Naive B cell (primary cell): Measurements from ENCODE around the gene FARS2. TPM values are rescaled to one million over a fixed set of nuclear protein-coding genes. Genes with fewer than 3 reads are reported as not detected.

ENCODE experiments used
- ATAC-seq, 2 donors: fragments of 150-1000 bp; cut with Tn5 transposase; 2 replicates each; pipeline ENCODE4 v1.10.0; 2021; ENCODE audit warnings: low read depth in 2 of 2, mild to moderate bottlenecking in 2 of 2, moderate library complexity in 2 of 2
- DNase-seq: peaks from one replicate; pipeline ENCODE4 v3.0.0; 2022
- H3K27ac Mint-ChIP-seq, 6 donors: one replicate each; pipeline ENCODE4 v1.8.0; 2020 to 2022; ENCODE audit warnings: mild to moderate bottlenecking in 6 of 6, mixed read lengths in 6 of 6, moderate library complexity in 5 of 6, inconsistent platforms in 2 of 6
- H3K27me3 Mint-ChIP-seq, 3 donors: one replicate each; pipeline ENCODE4 v1.8.0; 2021 to 2022; ENCODE audit warnings: mixed read lengths in 3 of 3, mild to moderate bottlenecking in 1 of 3
- H3K36me3 Mint-ChIP-seq, 2 donors: one replicate each; pipeline ENCODE4 v1.8.0; 2020 to 2022; ENCODE audit warnings: mixed read lengths in 2 of 2, inconsistent platforms in 1 of 2, mild to moderate bottlenecking in 1 of 2
- H3K4me1 Mint-ChIP-seq, 3 donors: one replicate each; pipeline ENCODE4 v1.8.0; 2020 to 2022; ENCODE audit warnings: mixed read lengths in 3 of 3, inconsistent platforms in 1 of 3, mild to moderate bottlenecking in 1 of 3, moderate library complexity in 1 of 3
- H3K4me3 Mint-ChIP-seq, 8 donors: one replicate each; pipeline ENCODE4 v1.8.0; 2020 to 2022; ENCODE audit warnings: mild to moderate bottlenecking in 8 of 8, mixed read lengths in 8 of 8, moderate library complexity in 8 of 8, inconsistent platforms in 2 of 8
- H3K9me3 Mint-ChIP-seq, 7 donors: one replicate each; pipeline ENCODE4 v1.8.0; 2020 to 2022; ENCODE audit warnings: mixed read lengths in 7 of 7, mild to moderate bottlenecking in 5 of 7, inconsistent platforms in 2 of 7, moderate library complexity in 1 of 7
- polyA plus RNA-seq, 6 donors: library from polyadenylated mRNA; unstranded; fragments of 300-500 nt; fragmentation: Illumina TruSeq; gene quantifications; one replicate each; pipeline ENCODE4 v1.2.3, GENCODE V29; 2021; ENCODE audit warnings: low read depth in 6 of 6

The FARS2 gene
- polyA plus RNA-seq, 6 donors from 2014 or later: 25.7 to 35.9 (median 27.6) TPM

DNA sequence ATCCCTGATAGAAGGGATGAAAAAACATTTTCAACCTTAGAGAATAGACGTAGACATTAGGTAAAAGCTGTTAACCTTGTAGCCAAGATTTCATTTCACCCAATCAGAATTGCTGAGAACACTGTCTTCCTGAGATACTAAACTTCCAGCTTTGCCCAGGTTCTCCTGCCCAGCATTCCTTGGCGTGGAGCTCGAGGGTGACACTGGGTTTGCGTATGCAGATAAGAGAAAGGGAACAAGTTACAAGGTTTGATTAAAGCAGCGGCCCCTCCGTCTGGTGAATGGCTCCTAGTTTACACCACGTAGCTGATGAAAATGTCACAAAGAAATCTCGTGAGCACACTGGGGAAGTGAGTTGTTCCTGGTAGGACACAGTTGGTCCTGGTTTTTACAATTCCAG is 247.8 kb downstream of the FARS2 start:
- Mint-ChIP-seq H3K4me3 (peak overlapping the region in 1 of 8 donors; percentile 3), H3K27ac (no peak overlapping the region), H3K9me3 (no peaks in the 10 kb centered on the region), H3K4me1 (peaks cover 35 to 42% (median 37%) of the 10 kb centered on the region in 3 donors), H3K27me3 (no peaks in the 10 kb centered on the region), H3K36me3 (peaks cover 0 to 5% of the 10 kb centered on the region in 2 donors)
- DNase-seq: no peak
- ATAC-seq: no peak

- Mint-ChIP-seq H3K4me3 (peak overlapping the region in 1 of 8 donors; percentile 47), H3K9me3 (no peaks in the 10 kb centered on the region), H3K4me1 (peaks cover 34 to 39% (median 37%) of the 10 kb centered on the region in 3 donors), H3K27ac (peak overlapping the region in 2 of 6 donors; percentile 22 to 60), H3K27me3 (no peaks in the 10 kb centered on the region), H3K36me3 (peaks cover 0 to 5% of the 10 kb centered on the region in 2 donors)
- DNase-seq (no peak), ATAC-seq (no peak)
Observed at GRCh38 chr6:5510331-5511133, 249.2 kb downstream of the FARS2 start.

DNA sequence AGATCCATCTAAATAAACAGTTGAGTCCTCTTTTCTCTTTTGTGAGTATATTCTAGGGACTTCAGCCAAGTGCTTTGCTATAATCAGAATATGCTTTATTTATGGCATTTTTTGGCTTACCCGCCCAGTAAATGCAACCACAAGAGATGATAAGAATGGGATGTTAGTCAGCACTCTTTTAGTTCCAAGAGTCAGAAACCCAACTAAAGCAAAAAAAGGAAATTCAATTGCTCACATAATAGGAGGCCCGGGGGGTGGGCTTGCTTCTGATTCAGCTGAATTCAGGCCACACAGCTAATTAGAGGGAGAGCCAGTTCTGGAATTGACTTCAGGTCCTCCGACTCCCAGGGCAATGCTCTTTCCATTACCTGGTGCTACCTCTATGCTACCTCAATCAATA is 250.6 kb downstream of the FARS2 start:
- Mint-ChIP-seq H3K27ac (no peak overlapping the region), H3K36me3 (peaks cover 0 to 5% of the 10 kb centered on the region in 2 donors), H3K9me3 (no peaks in the 10 kb centered on the region), H3K27me3 (no peaks in the 10 kb centered on the region), H3K4me3 (no peak overlapping the region), H3K4me1 (peaks cover 21 to 25% (median 25%) of the 10 kb centered on the region in 3 donors)
- ATAC-seq (no peak), DNase-seq (no peak)

DNA sequence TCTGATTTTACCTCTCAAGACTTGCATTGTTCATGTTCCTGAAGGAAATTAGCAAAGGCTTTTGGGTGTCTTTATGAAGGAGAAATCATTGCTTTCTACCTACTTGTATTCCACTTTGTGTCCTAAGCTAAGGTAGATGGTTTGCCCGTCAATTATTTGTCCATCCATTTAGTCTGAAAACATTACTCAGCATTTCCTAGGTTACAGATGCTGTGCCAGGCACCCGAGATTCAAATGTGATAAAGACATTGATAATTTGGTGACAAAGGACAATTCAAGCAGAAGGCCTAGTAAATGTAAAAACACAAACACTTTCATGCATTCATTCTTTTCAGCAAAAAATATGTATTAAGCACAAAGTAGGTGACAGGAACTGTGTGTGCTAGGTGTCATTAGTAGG is 251.1 kb downstream of the FARS2 start:
- H3K9me3 Mint-ChIP-seq: no peaks in the 10 kb centered on the region
- DNase-seq: no peak
- H3K27ac Mint-ChIP-seq: no peak overlapping the region
- peaks cover 17 to 21% (median 20%) of the 10 kb centered on the region in 3 donors for H3K4me1 Mint-ChIP-seq
- no peaks in the 10 kb centered on the region for H3K27me3 Mint-ChIP-seq
- no peak for ATAC-seq
- H3K4me3 Mint-ChIP-seq: no peak overlapping the region
- peaks cover 0 to 5% of the 10 kb centered on the region in 2 donors for H3K36me3 Mint-ChIP-seq

- ATAC-seq (no peak), DNase-seq (no peak)
- peaks cover 0 to 2% (median 0%) of the 10 kb centered on the region in 7 donors for H3K9me3 Mint-ChIP-seq
- H3K27me3 Mint-ChIP-seq: no peaks in the 10 kb centered on the region
- peak overlapping the region in 1 of 8 donors; percentile 70 for H3K4me3 Mint-ChIP-seq
- H3K4me1 Mint-ChIP-seq: peaks cover 15 to 19% (median 19%) of the 10 kb centered on the region in 3 donors
- no peak overlapping the region for H3K27ac Mint-ChIP-seq
- peaks cover 0 to 5% of the 10 kb centered on the region in 2 donors for H3K36me3 Mint-ChIP-seq
Observed at GRCh38 chr6:5513408-5513807, 252.1 kb downstream of the FARS2 start.

DNA sequence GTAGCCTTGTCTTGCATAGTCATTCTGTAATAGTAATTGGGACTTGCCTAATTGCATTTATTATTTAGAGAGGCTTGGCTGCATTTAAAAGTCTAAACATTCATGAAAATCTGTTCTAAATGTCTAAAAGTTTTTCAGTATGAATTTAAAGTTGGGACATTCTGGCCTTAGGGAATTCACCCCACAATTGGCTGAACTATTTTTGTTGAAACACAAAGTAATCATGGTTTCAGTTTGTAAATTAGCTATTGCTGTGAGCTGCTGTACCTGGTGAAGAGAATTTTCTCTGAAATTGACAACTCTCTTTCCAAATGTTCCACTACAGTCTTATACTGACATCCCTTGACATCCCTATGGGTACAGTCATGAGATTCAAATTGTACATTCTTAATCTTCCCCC is 253.0 kb downstream of the FARS2 start:
- no peak for ATAC-seq
- H3K4me1 Mint-ChIP-seq: peaks cover 15 to 19% (median 19%) of the 10 kb centered on the region in 3 donors

GRCh38 chr6:5515200-5515599 is 253.9 kb downstream of the FARS2 start:
- no peak overlapping the region for H3K4me3 Mint-ChIP-seq
- DNase-seq (no peak), ATAC-seq (no peak)
- no peaks in the 10 kb centered on the region for H3K27me3 Mint-ChIP-seq
- peaks cover 16 to 21% (median 18%) of the 10 kb centered on the region in 3 donors for H3K4me1 Mint-ChIP-seq
- H3K27ac Mint-ChIP-seq: no peak overlapping the region
- H3K36me3 Mint-ChIP-seq: peaks cover 0 to 5% of the 10 kb centered on the region in 2 donors
- H3K9me3 Mint-ChIP-seq: peaks cover 0 to 2% (median 0%) of the 10 kb centered on the region in 7 donors

More for the DNA sequence above, 253.0 kb downstream of the FARS2 start:
- H3K36me3 Mint-ChIP-seq: peaks cover 0 to 5% of the 10 kb centered on the region in 2 donors
- H3K27me3 Mint-ChIP-seq: no peaks in the 10 kb centered on the region
- peaks cover 0 to 2% (median 0%) of the 10 kb centered on the region in 7 donors for H3K9me3 Mint-ChIP-seq
- no peak for DNase-seq
- no peak overlapping the region for H3K27ac Mint-ChIP-seq
- H3K4me3 Mint-ChIP-seq: no peak overlapping the region

- peaks cover 16 to 21% (median 18%) of the 10 kb centered on the region in 3 donors for H3K4me1 Mint-ChIP-seq
- peaks cover 0 to under 1% of the 10 kb centered on the region in 2 donors for H3K36me3 Mint-ChIP-seq
- H3K27ac Mint-ChIP-seq: peak overlapping the region in 1 of 6 donors; percentile 65
- no peaks in the 10 kb centered on the region for H3K27me3 Mint-ChIP-seq
- peaks cover 0 to 2% (median 0%) of the 10 kb centered on the region in 7 donors for H3K9me3 Mint-ChIP-seq
- H3K4me3 Mint-ChIP-seq: no peak overlapping the region
- ATAC-seq (no peak), DNase-seq (no peak)
Observed at GRCh38 chr6:5516036-5516435, 254.7 kb downstream of the FARS2 start.

DNA sequence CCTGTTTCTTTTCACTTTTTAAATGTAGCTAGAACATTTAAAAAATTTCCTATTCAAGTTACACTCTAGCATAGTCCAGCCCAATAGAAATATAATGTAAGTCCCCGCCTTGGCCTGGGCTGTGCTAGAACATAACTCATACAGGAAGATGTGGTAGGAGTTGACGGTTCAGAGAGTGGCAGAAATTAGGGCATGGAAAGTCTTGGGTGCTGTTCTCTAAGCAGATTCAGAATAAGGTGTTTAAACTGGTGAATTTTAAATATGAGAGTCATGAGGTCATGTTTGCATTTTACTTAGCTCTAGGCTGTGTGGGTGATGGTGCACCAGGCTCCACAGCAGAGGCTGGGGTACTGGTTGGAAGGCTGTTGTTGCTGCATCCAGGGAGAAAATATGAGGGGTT is 256.5 kb downstream of the FARS2 start:
- H3K27me3 Mint-ChIP-seq: no peaks in the 10 kb centered on the region
- no peaks in the 10 kb centered on the region for H3K36me3 Mint-ChIP-seq
- peaks cover 0 to 2% (median 0%) of the 10 kb centered on the region in 7 donors for H3K9me3 Mint-ChIP-seq
- peak overlapping the region in 3 of 6 donors; percentile 8 to 61 (median 17) for H3K27ac Mint-ChIP-seq
- peaks cover 16 to 18% (median 17%) of the 10 kb centered on the region in 3 donors for H3K4me1 Mint-ChIP-seq
- ATAC-seq: no peak
- DNase-seq: no peak
- no peak overlapping the region for H3K4me3 Mint-ChIP-seq

GRCh38 chr6:5518936-5519491 is 257.7 kb downstream of the FARS2 start:
- ATAC-seq: peak in 1 of 2 donors; percentile 27
- no peaks in the 10 kb centered on the region for H3K36me3 Mint-ChIP-seq
- H3K4me3 Mint-ChIP-seq: no peak overlapping the region
- DNase-seq: no peak
- no peaks in the 10 kb centered on the region for H3K27me3 Mint-ChIP-seq
- H3K4me1 Mint-ChIP-seq: peaks cover 15 to 16% (median 16%) of the 10 kb centered on the region in 3 donors
- H3K27ac Mint-ChIP-seq: no peak overlapping the region
- peaks cover 0 to 2% (median 0%) of the 10 kb centered on the region in 7 donors for H3K9me3 Mint-ChIP-seq

DNA sequence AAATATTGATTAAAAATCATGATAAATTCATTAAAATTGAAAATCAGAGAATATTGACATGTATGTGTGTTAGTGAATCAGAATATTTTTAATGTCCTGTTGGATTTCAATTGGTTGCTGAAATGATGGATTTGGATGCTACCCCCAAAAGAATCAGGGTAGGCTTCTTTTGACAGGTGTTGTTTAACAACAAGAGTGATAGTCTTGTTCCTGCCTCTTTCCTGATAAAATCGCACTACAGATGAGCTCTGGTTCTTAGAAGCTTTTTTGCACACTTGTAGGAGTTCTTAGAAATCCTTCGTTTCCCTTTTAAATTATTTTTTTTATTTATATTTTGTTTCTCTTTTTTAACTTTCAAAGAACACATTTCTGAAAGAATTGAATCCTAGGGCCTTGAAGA is 259.5 kb downstream of the FARS2 start:
- H3K4me1 Mint-ChIP-seq: peaks cover 20 to 22% (median 21%) of the 10 kb centered on the region in 3 donors
- peaks cover 0 to 2% (median 0%) of the 10 kb centered on the region in 7 donors for H3K9me3 Mint-ChIP-seq
- H3K36me3 Mint-ChIP-seq: no peaks in the 10 kb centered on the region
- no peaks in the 10 kb centered on the region for H3K27me3 Mint-ChIP-seq
- no peak for ATAC-seq
- DNase-seq: no peak
- no peak overlapping the region for H3K4me3 Mint-ChIP-seq
- H3K27ac Mint-ChIP-seq: no peak overlapping the region

GRCh38 chr6:5521322-5521721 is 260.0 kb downstream of the FARS2 start:
- DNase-seq (no peak), ATAC-seq (no peak)
- Mint-ChIP-seq H3K27ac (no peak overlapping the region), H3K36me3 (no peaks in the 10 kb centered on the region), H3K4me3 (no peak overlapping the region), H3K27me3 (no peaks in the 10 kb centered on the region), H3K9me3 (peaks cover 0 to 2% (median 0%) of the 10 kb centered on the region in 7 donors), H3K4me1 (peaks cover 20 to 23% (median 22%) of the 10 kb centered on the region in 3 donors)

GRCh38 chr6:5522147-5522546 is 260.8 kb downstream of the FARS2 start:
- Mint-ChIP-seq H3K9me3 (peaks cover 0 to 2% (median 0%) of the 10 kb centered on the region in 7 donors), H3K36me3 (no peaks in the 10 kb centered on the region), H3K27ac (no peak overlapping the region), H3K4me3 (no peak overlapping the region), H3K27me3 (no peaks in the 10 kb centered on the region), H3K4me1 (peaks cover 20 to 23% (median 22%) of the 10 kb centered on the region in 3 donors)
- ATAC-seq: no peak
- DNase-seq: no peak

DNA sequence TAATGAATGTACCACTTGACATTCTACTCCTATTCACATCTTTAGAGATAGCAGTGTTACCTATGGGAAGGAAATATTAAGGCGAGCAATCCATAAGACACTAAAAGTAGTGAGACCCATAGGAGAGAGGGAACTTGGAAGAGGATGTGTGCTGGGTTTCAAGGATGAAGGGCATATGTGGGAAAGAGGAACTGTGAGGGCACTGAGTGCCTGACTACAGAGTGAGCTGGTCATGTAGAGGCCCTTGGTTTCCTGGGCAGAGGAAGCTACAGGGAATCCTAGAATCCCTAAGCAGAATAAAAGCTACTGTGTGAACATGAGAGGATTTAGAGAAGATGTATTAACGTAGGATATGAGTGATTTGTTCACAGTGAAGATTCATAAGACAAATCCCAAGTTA is 262.8 kb downstream of the FARS2 start:
- H3K9me3 Mint-ChIP-seq: peaks cover 0 to 2% (median 0%) of the 10 kb centered on the region in 7 donors
- H3K27me3 Mint-ChIP-seq: no peaks in the 10 kb centered on the region
- DNase-seq (no peak), ATAC-seq (no peak)
- no peak overlapping the region for H3K4me3 Mint-ChIP-seq
- H3K4me1 Mint-ChIP-seq: peaks cover 18 to 25% (median 20%) of the 10 kb centered on the region in 3 donors
- no peaks in the 10 kb centered on the region for H3K36me3 Mint-ChIP-seq
- H3K27ac Mint-ChIP-seq: peak overlapping the region in 2 of 6 donors; percentile 9 to 54
